Measurements from ENCODE around the gene TEAD4. TPM values are rescaled to one million over a fixed set of nuclear protein-coding genes. Genes with fewer than 3 reads are reported as not detected.

TEAD4 gene
- total and polyA plus RNA-seq, 8 donors: 12.2 to 34.1 (median 13.8) TPM

DNA sequence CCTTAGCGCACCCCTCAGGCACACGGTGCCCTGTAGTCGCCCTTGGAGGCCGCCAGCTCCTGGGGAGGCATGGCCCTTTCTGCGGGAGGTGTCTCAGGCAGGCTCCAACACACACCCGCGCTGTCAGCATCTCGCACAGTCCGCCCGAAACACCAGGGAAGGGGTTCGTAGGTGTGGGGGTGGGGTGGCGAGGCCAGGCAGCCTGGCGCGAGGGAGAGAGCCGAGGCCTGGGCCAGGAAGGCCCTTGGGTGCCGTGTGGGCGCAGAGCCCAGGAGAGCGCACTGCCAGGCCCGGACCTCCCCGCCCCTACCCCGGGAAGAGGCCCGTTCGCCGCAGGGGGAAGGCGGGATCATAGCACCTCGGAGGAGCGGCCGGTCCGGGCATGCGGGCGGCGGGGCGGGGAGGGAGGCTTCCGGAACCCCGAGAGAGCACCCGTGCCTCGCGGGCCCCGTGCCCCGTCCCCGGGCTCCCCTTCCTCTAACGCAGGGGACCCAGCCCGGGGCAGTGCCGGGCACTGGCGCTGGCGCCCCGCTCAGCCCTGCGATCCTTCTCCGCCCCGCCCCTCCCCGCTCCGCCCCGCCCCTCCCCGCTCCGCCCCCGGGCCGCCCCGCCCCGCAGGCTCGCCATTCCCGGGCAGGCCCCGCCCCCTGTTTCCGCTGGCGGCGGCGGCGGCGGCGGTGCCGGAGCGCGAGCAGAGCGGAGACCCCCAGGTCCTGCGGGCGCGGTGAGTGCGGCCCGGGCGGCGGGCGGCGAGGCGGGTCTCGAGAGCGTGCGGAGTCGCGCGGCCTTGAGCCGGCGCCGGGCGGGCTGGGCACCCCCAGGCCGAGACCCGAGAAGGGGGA, 117.8 kb downstream of the TEAD4 start, which contains the start of gene TSPAN9:
TSS of gene TSPAN9 (plus strand) at position 650 of the 842 bp plus-strand sequence. CDS start 123,815 bp downstream, outside the sequence.
- Histone ChIP-seq H3K4me1 (peaks cover 3 to 28% of the 10 kb centered on the region in 2 donors), H3K9me3 (no peaks in the 10 kb centered on the region), H3K27ac (peak within 1 kb of the TSS; percentile 82 to 86), H3K4me3 (peak within 1 kb of the TSS; percentile 68 to 72), H3K36me3 (no peaks in the 10 kb centered on the region), H3K27me3 (peaks cover 0 to 40% of the 10 kb centered on the region in 2 donors)
- TF ChIP-seq, protein P1, sequence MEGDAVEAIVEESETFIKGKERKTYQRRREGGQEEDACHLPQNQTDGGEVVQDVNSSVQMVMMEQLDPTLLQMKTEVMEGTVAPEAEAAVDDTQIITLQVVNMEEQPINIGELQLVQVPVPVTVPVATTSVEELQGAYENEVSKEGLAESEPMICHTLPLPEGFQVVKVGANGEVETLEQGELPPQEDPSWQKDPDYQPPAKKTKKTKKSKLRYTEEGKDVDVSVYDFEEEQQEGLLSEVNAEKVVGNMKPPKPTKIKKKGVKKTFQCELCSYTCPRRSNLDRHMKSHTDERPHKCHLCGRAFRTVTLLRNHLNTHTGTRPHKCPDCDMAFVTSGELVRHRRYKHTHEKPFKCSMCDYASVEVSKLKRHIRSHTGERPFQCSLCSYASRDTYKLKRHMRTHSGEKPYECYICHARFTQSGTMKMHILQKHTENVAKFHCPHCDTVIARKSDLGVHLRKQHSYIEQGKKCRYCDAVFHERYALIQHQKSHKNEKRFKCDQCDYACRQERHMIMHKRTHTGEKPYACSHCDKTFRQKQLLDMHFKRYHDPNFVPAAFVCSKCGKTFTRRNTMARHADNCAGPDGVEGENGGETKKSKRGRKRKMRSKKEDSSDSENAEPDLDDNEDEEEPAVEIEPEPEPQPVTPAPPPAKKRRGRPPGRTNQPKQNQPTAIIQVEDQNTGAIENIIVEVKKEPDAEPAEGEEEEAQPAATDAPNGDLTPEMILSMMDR (IDR thresholded peaks at IDR 0.05): no peak
- ATAC-seq: peak; percentile 93
- intact Hi-C loops (cut with DNase I): no loop called here
- peak; percentile 65 to 90 (median 72) for DNase-seq

DNA sequence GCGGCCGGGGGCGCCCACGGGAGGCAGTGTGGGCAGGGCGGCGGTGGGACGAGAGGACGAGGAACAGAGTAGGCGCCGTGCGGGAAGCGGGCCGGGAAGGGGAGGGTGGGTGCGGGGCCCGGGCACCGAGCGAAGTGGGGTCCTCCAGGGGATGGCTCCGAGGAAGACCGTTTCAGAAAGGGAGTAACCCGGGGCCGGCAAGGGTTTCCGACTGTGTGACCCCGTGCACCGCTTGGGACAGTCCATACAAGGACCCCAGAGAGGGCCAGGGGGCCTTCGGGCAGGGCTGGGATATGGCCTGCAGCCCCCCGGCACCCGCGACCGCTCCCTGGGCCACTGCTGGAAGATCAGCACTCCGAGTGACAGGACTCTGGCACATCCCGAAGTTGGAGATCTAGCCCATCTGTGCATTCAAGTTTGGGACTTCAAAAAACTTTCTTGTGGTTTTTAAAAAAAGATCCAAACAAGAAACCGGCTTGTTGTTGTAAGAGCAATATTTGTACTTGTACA, 118.4 kb downstream of the TEAD4 start:
- DNase-seq (peak in 3 of 4 donors; percentile 44 to 87 (median 82)), ATAC-seq (peak; percentile 4)
- H3K9me3 ChIP-seq: no peaks in the 10 kb centered on the region
- peaks cover 3 to 28% of the 10 kb centered on the region in 2 donors for H3K4me1 ChIP-seq
- H3K4me3 ChIP-seq: peak overlapping the region; percentile 68 to 72
- TF ChIP-seq, protein P1 (IDR thresholded peaks at IDR 0.05): no peak
- H3K27me3 ChIP-seq: peaks cover 0 to 40% of the 10 kb centered on the region in 2 donors
- peak overlapping the region; percentile 81 to 82 for H3K27ac ChIP-seq
- intact Hi-C loops (cut with DNase I): no loop called here
- H3K36me3 ChIP-seq: no peaks in the 10 kb centered on the region

DNA sequence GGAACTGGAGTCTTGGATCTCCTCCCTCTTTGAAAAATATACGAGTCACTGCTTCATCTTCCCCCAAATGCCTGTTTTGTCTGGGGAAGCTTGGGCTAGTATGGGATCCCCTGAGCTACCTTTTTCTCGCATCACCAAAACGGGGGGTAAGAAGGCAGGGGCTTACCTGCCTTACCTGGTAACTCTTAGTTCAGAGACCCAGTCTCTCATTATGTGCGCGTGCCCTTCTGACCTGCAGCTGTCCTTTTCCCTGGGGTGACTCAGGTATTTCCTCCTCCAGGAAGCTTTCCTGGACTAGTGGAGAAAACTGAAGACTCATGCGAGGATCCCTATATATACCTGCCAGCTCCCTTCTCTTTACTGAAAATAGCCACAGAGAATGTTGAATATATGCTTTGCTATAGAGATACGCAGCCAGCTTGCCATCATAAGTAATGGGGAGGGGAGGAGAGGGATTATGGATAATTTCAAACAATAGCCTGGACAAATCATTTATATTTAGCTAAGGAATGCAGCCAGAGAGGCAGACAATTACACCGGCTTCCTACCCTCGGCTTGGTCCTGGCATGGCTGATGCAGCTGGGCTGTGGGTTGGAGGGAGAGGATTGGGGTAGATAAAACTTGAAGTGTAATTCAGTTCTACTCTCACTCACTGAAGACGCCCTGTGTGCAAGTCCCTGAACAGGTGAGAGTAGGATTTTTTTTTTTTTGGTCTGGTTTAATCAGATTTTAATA, 119.1 kb downstream of the TEAD4 start:
- Histone ChIP-seq H3K4me1 (peaks cover 4 to 27% of the 10 kb centered on the region in 2 donors), H3K27ac (peak overlapping the region; percentile 81 to 82)
- TF ChIP-seq, protein P1 (IDR thresholded peaks at IDR 0.05): no peak

DNA sequence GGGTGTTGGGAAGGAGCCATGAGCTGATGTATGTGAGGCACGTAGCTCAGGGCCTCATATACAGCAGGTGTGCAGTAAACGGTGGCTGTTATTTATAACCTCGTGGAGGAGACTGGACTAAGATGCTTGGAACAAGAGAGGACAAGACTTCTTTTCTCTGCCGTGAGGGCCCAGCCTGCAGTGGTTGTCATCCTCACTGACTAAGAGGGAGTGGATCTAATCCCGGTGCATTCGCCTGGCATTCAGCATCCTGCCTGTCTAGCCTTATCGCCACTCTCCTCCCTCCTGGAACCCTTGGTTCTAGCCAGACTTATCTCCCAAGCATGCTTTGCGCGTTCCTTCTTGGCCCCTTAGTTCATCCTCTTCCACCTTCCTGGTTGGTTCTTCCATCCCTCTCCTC, 121.9 kb downstream of the TEAD4 start:
- Histone ChIP-seq H3K27ac (no peak overlapping the region), H3K27me3 (peaks cover 0 to 28% of the 10 kb centered on the region in 2 donors), H3K4me1 (peaks cover 7 to 33% of the 10 kb centered on the region in 2 donors), H3K4me3 (no peak overlapping the region), H3K36me3 (no peaks in the 10 kb centered on the region), H3K9me3 (no peaks in the 10 kb centered on the region)
- intact Hi-C loops (cut with DNase I): no loop called here
- TF ChIP-seq, protein P1 (IDR thresholded peaks at IDR 0.05): no peak
- ATAC-seq (no peak), DNase-seq (no peak)

More for the DNA sequence above, 119.1 kb downstream of the TEAD4 start:
- Histone ChIP-seq H3K9me3 (no peaks in the 10 kb centered on the region), H3K36me3 (no peaks in the 10 kb centered on the region), H3K27me3 (peaks cover 0 to 40% of the 10 kb centered on the region in 2 donors), H3K4me3 (peak overlapping the region; percentile 68 to 72)
- DNase-seq: no peak
- intact Hi-C loops (cut with DNase I): no loop called here
- no peak for ATAC-seq
